HUDEP-2 (cell line): Measurements from ENCODE around the gene RAB4B.
"Not testable (repeated sequence)": the region's sequence is repeated elsewhere in the genome, so short reads cannot be mapped to it uniquely, and the experiment has no call there.

Source experiments
- DNase-seq, 76 experiments: peaks; one replicate each; lab custom pipeline; 2025; ENCODE audit not compliant: unreplicated experiment in 76 of 76; lab: John Stamatoyannopoulos, UW

RAB4B gene

DNA sequence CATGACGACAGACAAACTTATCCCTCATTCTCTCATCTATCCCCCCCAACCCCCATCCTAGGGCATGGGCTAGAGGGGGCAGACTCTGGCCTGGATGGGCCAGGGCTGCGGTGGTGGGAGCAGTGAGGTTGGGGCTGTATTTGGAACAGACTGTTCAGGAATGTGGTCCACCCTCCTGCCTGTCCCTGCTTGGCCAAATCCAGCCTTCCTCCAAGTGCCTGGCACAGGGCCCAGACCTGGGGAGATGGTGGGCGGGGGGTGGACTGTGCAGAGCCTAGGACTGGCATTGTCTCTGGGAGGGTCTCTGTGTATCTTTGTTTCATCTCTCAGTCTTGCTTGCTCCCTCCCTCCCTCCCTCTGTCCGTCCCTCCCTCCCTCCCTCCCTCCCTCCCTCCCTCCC lies 35.1 kb downstream of the RAB4B start:
- DNase-seq, result no peak

DNA sequence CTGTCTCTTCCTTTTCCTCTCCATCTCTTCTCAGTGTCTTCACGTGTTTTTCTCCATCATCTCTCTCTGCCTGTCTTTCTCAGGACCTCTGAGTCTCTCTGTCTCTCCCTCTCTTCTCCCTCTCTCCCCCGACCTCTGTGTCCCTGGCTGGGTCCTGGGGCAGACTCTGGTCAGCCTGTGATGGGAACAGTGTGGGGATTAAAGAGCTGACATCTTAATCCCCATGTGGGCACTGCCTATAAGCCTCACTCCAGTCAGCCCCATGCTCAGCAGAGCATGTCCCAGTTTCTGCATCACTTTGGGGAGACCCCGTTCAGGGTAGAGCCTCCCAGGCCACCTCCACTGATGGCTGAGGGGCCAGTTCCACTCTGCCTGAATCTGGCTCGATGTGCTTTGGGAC lies 37.2 kb downstream of the RAB4B start:
- no peak for DNase-seq

DNA sequence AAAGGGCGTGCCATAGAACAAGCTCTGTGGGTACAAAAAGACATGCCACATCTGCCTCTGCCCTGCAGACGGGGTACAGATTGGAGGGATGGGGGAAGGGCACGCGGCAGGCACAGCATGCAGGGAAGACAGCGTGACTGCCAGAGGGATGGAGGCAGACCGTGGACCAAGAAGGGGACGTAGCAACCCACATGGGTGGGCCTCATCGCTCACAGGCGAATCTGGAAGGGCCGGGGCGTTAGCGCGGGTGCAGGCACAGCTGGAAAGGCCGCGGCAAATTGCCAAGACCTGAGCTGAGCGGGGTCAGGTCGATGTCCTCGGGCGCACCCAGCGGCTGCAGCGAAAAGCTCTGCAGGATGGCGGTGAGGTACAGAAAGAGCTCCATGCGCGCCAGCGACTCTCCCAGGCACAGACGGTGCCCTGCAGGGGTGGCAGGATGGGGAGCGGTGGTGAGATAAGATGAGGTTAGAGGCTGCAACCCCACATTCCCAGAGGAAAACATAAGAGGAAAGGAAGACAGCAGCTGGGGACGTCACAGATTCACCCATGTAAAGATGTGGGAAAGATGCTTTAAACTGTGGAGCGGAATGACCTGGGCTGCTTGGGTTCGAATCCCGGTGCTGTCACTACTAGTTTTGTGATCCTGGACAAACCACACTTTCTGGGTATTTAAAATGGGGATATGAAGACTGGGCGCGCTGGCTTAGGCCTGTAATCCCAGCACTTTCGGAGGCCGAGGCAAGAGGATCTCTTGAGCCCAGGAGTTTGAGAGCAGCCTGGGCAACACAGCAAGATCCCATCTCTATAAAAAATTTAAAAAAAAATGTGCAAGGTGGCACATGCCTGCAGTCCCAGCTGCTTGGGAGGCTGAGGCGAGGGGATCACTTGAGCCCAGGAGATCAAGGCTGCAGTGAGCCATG lies 40.7 kb downstream of the RAB4B start:
- DNase-seq, result peak in 69 of 76 experiments; percentile 27 to 82 (median 68)

DNA sequence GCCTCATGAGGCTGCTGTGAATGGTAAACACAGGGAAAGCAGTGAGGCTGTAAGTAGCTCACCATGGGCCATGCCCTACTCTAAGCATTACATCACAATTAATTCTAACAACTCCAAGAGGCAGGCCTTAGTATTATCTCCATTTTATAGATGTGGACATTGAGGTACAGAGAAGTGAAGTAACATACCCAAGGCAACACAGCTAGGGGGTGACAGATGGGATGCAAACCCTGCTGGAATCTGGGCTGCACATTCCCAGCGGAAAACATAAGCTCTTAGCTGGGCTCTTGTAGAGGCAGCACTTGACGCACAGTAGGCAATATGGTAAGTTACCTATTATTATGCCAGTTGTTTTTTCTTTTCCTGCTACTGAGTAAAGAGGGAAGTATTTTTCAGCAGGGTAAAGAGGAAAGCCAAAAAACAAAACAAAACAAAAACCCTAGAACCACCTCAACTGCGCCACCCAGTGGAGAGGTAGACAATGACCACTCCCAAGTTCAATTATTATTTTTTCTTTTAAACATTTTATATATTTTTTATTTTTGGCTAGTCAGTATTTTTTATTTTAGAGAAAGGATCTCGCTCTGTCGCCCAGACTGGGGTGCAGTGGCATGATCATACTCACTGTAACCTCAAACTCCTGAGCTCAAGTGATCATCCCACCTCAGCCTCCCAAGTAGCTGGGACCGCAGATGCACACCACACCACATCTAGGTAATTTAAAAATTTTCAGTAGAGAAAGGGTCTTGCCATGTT lies 41.6 kb downstream of the RAB4B start:
- DNase-seq, result peak in 26 of 76 experiments; percentile 16 to 57 (median 36)

DNA sequence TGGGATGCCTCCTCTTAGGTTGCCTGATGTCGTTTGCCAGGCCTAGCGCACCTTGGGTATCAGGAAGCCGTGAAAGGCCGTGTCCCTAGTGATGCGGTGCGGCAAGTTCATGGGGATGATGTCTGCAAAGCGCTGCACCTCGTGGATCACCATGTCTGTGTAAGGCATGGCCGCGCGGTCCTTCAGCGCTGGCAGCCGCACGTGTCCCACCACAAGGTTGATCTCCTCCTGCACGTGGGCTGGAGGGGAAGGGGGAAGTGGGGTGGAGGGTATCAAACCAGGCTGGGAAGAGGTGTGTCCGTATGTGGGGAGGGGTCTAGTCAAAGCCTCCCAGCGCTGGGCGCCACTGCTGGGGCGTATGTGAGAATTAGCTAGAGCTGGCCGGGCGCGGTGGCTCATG lies 44.1 kb downstream of the RAB4B start:
- no peak for DNase-seq

DNA sequence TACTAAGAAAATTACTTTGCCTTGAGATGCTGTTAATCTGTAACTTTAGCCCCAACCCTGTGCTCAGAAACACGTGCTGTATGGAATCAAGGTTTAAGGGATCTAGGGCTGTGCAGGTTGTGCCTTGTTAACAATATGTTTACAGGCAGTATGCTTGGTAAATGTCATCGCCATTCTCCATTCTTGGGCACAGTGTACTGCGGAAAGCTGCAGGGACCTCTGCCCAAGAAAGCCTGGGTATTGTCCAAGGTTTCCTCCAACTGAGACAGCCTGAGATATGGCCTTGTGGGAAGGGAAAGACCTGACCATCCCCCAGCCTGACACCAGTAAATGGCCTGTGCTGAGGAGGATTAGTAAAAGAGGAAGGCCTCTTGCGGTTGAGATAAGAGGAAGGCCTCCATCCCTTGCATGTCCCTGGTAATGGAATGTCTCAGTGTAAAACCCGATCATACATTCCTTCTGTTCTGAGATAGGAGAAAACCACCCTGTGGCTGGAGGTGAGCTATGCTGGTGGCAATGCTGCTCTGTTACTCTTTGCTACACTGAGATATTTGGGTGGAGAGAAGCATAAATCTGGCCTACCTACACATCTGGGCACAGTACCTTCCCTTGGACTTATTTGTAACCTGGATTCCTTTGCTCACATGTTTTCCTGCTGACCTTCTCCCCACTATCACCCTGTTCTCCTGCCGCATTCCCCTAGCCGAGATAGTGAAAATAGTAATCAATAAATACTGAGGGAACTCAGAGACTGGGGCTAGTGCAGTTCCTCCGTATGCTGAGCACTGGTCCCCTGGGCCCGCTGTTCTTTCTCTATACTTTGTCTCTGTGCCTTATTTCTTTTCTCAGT lies 44.9 kb downstream of the RAB4B start:
- DNase-seq, result peak in 67 of 76 experiments; percentile 24 to 88 (median 61)

DNA sequence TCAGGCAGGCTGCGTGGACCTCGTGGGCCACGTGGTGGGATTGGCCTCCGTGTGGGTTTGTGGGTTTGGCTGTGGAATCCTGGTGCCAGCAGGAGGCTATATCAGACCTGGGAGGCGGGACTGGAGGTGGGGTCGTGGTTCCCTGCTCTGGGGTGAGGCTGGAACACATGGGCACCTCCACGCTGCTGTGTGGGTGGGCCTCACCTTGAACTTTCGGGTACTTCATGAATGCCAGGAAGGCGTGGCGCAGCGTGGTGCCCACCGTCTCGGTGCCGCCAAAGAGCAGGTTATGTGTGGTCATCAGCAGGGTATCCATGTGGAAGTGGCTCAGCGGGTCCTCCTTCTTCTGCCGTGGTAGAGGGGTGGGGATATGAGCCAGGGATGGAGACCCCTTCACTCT lies 46.9 kb downstream of the RAB4B start:
- not testable (repeated sequence) for DNase-seq

DNA sequence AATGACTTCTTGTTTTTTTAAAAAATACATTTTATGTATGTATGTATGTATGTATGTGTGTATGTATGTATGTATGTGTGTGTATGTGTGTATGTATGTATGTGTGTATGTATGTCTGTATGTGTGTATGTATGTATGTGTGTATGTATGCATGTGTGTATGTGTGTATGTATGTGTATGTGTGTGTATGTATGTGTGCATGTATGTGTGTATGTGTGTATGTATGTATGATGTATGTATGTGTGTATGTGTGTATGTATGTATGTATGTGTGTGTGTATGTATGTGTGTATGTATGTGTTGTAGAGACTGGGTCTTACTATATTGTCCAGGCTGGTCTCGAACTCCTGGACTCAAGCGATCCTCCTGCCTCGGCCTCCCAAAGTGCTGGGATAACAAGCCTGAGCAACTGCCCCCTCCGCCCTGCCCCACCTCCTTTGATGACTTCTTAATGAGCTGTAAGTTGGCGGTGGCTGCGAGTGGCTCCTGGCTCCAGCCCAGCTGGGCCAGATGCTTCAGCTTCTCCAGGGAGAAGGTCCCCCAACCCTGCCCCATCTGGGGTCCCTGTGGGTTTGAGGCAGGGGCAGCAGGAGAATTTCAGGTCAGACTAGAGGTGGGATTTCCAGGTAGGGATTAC lies 47.5 kb downstream of the RAB4B start:
- DNase-seq, result not testable (repeated sequence)

DNA sequence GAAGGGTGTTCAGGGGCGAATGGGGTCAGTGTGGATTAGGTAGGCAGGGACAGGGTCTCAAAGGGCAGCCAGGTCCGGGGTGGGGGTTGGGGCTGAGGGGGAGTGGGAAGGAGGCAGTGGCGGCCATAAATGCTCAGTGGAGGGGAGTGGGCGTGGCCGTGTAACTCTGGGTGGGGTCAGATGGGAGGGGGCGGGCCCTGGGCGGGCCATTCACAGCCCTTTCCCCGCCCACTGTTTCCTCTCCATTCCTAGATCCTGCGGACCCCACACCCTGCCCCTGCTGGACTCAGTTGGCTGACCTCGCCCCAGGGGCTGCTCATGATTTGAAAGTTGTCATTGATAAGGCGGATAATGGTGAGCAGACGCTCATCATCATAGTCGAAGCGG lies 48.3 kb downstream of the RAB4B start:
- not testable (repeated sequence) for DNase-seq

DNA sequence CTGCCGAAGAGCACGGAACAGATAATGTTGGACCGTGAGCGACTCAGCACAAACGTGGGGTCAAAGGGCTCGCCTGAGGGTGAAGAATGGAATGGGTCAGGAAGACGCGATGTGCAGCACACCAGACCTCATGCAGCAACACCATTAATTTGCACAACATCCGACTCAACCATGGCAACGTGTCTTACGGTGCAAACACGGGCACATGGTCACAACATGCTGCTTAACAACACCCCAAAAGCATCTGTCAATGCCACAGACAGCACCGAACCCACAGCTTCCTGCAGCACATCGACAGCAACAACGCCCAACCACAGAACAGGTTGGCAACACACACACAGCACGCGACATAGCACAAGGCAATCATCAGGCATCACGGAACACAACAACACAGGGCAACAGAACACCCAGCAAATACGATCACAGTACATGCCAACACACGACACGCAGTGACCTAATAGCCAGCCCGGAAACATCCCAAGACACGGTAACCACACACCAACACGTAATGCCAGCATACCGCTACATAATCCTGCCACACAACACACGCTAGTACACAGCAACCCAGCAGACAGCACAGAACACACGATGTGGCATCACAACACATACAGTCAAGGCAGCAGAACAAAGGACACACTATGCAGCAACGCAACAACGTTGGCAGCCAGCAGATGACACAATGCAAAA lies 48.8 kb downstream of the RAB4B start:
- not testable (repeated sequence) for DNase-seq

DNA sequence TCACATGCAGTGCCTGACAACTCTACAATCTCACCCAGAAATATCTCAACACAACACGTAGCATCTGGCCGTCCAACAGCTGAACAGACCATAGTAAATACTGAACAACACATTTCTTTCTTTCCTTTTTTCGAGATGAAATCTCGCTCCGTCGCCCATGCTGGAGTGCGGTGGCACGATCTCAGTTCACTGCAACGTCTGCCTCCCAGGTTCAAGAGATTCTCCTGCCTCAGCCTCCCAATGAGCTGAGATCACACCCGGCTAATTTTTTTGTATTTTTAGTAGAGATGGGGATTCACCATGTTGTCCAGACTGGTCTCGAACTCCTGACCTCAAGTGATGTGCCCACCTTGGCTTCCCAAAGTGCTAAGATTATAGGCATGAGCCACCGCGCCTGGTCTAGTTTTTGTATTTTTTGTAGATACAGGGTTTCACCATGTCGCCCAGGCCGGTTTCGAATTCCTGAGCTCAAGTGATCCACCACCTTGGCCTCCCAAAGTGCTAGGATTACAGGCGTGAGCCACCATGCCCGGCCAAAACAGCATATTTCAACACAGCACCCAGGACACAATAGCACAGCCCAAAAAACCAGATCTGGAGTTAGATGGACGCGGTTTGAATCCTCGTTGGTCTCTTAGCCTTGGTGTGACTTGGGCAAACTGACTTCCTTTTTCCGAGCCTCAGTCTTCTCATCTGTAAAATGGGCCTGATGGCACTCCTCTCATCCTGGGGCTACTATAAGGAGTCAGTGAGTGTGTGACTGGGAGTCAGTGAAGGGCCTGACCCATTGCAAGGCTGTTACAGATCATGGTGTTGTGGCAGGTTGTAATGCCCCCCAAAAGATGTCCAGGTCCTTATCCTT lies 49.6 kb downstream of the RAB4B start:
- DNase-seq, result no peak

DNA sequence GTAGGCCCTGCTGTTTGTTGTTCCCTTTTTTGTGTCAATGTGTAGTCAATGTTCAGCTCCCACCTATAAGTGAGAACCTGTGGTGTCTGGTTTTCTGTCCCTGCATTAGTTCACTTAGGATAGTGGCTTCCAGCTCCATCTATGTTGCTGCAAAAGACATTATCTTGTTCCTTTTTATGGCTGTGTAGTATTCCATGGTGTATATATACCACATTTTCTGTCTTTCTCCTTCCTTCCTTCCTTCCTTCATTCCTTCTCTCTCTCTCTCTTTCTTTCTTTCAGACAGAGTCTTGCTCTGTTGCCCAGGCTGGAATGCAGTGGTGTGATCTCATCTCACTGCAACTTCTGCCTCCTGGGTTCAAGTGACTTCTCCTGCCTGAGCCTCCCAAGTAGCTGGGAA lies 51.2 kb downstream of the RAB4B start:
- DNase-seq, result no peak

DNA sequence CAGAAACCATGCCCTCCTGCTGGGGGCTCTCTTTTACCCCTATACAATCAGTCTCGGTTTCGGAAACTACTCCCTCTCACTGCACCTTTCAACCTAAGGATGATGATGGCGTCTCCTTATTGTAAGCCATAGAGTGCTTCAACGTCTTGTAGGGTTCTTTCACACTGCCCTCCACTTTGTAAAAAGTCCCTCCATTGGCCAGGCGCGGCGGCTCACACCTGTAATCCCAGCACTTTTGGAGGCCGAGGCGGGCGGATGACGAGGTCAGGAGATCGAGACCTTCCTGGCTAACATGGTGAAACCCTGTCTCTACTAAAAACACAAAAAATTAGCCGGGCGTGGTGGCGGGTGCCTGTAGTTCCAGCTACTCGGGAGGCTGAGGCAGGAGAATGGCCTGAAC lies 52.7 kb downstream of the RAB4B start:
- DNase-seq, result not testable (repeated sequence)

DNA sequence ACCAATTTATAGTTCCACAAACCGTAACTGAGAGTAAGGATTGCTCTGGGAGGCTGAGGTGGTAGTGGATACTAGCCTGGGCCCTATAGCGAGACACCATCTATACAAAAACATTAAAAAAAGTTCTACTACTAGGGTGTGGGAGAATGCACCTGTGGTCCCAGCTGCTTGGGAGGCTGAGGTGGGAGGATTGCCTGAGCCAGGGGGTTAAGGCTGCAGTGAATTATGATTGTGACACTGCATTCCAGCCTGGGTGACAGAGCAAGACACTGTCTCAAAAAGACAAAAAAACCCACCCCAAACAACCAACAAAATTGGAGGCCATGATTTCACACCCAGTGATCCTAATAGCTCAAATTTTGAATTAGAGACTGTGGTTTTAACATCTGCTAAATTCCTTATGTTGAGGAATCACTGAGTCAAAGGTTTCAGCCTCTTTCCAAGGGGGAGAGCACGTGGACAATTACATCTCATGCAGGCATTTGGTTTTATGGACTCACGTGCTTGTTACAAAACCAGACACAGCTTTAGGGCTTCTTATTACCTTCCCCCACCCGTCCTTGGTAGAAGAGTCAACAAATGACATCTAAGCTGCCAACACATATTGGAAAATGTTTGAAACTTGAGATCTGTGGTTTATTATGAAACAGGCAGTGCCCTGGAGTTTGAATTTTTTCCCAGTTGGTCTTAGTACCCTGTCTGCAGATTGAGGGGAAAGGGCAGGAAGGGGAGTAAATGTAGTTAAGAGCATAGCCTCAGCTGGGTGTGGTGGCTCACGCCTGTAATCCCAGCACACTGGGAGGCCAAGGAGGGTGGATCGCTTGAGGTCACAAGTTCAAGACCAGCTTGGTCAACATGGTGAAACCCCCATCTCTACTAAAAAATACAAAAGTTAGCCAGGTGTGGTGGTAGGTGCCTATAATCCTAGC lies 53.7 kb downstream of the RAB4B start:
- no peak for DNase-seq

DNA sequence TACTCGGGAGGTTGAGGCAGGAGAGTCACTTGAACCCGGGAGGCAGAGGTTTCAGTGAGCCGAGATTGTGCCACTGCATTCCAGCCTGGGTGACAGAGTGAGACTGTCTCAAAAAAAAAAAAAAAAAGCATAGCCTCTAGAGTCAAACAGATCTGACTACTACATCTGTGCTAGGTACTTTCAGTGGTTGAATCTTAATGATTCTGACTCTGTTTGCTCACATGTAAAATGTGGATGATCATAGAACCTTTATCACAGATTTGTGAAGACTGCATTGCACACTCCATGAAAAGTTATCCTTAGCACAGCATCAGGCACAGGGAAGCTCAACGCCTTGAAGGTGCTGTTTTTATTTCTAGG lies 54.4 kb downstream of the RAB4B start:
- DNase-seq, result not testable (repeated sequence)

DNA sequence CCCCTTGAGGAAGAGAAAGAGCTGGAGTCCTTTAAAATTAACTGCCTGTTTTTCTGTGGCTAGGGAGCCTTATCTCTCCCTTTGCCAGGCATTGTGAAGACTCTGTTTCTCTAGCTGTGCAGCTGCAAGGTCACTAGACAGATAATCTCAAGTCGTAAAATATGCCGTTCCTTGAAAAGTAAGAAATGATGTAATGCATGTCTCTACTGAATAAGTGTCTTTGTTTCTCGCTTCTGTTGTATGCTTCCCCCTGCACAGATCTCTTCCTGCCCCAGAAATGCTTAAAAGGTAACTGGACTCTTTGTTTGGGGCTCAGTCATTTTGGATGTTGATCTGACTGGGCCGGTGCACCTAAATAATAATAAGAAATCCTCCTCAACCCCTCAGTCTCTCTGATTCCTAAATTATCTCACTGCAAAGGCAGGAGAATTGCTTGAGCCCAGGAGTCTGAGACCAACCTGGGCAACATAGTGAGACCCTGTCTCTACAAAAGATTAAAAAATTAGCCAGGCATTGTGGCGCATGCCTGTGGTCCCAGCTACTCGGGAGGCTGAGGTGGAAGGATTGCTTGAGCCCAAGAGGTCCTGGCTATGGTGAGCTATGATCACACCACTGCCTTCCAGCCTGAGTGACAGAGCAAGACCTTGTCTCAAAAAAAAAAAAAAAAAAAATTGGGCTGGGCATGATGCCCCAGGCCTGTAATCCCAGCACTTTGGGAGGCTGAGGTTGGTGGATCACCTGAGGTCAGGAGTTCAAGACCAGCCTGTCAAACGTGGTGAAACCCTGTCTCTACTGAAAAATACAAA lies 55.9 kb downstream of the RAB4B start:
- peak in 20 of 76 experiments; percentile 10 to 62 (median 34) for DNase-seq
